Trophoblast cell (in vitro differentiated cells and primary cell): Measurements from ENCODE around the gene RSBN1L.
"Not testable (repeated sequence)": the region's sequence is repeated elsewhere in the genome, so short reads cannot be mapped to it uniquely, and the experiment has no call there.

Experiments used
- DNase-seq, 2 donors: peaks; one replicate each; pipeline ENCODE4 v3.0.0-alpha.2; 2016
- H2AFZ ChIP-seq: 2 replicates; pipeline ENCODE4 v1.6.1; 2013; ENCODE audit warnings: low read length, moderate library complexity, mild to moderate bottlenecking; ENCODE audit not compliant: insufficient read depth, poor library complexity
- H2AK5ac ChIP-seq: 2 replicates; pipeline ENCODE4 v1.6.1; 2013; ENCODE audit warnings: mild to moderate bottlenecking, low read length
- H2BK120ac ChIP-seq: 2 replicates; pipeline ENCODE4 v1.6.1; 2013; ENCODE audit warnings: low read length, mild to moderate bottlenecking, moderate library complexity; ENCODE audit not compliant: insufficient read depth, poor library complexity
- H2BK12ac ChIP-seq: 2 replicates; pipeline ENCODE4 v1.6.1; 2013; ENCODE audit warnings: mild to moderate bottlenecking, low read length, moderate library complexity
- H2BK5ac ChIP-seq: 2 replicates; pipeline ENCODE4 v1.6.1; 2013; ENCODE audit warnings: low read length, low read depth, moderate library complexity, mild to moderate bottlenecking; ENCODE audit not compliant: poor library complexity
- H3K14ac ChIP-seq: 2 replicates; pipeline ENCODE4 v1.6.1; 2013; ENCODE audit warnings: mild to moderate bottlenecking, low read length
- H3K18ac ChIP-seq: 2 replicates; pipeline ENCODE4 v1.6.1; 2013; ENCODE audit warnings: mild to moderate bottlenecking, low read length
- H3K23ac ChIP-seq: 2 replicates; pipeline ENCODE4 v1.6.1; 2013; ENCODE audit warnings: low read length
- H3K27ac ChIP-seq: 2 replicates; pipeline ENCODE4 v1.5.1; 2013; ENCODE audit warnings: low read depth, mild to moderate bottlenecking, inconsistent platforms, low read length, moderate library complexity
- H3K27me3 ChIP-seq: 2 replicates; pipeline ENCODE4 v1.6.1; 2013; ENCODE audit warnings: inconsistent platforms, mild to moderate bottlenecking, low read length, moderate library complexity; ENCODE audit not compliant: insufficient read depth
- H3K36me3 ChIP-seq, 2 experiments: 1 replicate in 1 of 2; 2 replicates in 1 of 2; pipeline ENCODE4 v1.6.1; 2013; ENCODE audit warnings: low read length in 2 of 2, mild to moderate bottlenecking in 2 of 2, moderate library complexity in 1 of 2; ENCODE audit not compliant: insufficient read depth in 2 of 2, control insufficient read depth in 1 of 2
- H3K4ac ChIP-seq: 2 replicates; pipeline ENCODE4 v1.6.1; 2013; ENCODE audit warnings: low read depth, mild to moderate bottlenecking, low read length, moderate library complexity
- H3K4me1 ChIP-seq, 2 experiments: 1 replicate in 1 of 2; 2 replicates in 1 of 2; pipeline ENCODE4 v1.6.1; 2013; ENCODE audit warnings: low read length in 2 of 2, mild to moderate bottlenecking in 2 of 2, moderate library complexity in 1 of 2; ENCODE audit not compliant: insufficient read depth in 2 of 2, control insufficient read depth in 1 of 2
- H3K4me2 ChIP-seq: 2 replicates; pipeline ENCODE4 v1.6.1; 2013; ENCODE audit warnings: inconsistent platforms, mild to moderate bottlenecking, low read length, moderate library complexity
- H3K4me3 ChIP-seq: 2 replicates; pipeline ENCODE4 v1.5.1; 2013; ENCODE audit warnings: mild to moderate bottlenecking, low read depth, low read length, inconsistent platforms
- H3K79me1 ChIP-seq: one replicate; pipeline ENCODE4 v1.6.1; 2013; ENCODE audit warnings: low read length
- H3K79me2 ChIP-seq: 2 replicates; pipeline ENCODE4 v1.6.1; 2013; ENCODE audit warnings: low read length, mild to moderate bottlenecking; ENCODE audit not compliant: control insufficient read depth, insufficient read depth, poor library complexity
- H3K9ac ChIP-seq: 2 replicates; pipeline ENCODE4 v1.6.1; 2013; ENCODE audit warnings: mild to moderate bottlenecking, low read length
- H3K9me3 ChIP-seq: 2 replicates; pipeline ENCODE4 v1.6.1; 2013; ENCODE audit warnings: low read depth, mild to moderate bottlenecking, control low read depth, inconsistent platforms, low read length; ENCODE audit not compliant: insufficient read depth
- H4K12ac ChIP-seq: 2 replicates; pipeline ENCODE4 v1.6.1; 2013; ENCODE audit warnings: low read depth, mild to moderate bottlenecking, low read length, moderate library complexity
- H4K8ac ChIP-seq: 2 replicates; pipeline ENCODE4 v1.6.1; 2013; ENCODE audit warnings: low read depth, mild to moderate bottlenecking, low read length, moderate library complexity
- H4K91ac ChIP-seq: one replicate; pipeline ENCODE4 v1.6.1; 2013; ENCODE audit warnings: low read depth, mild to moderate bottlenecking, low read length, moderate library complexity
- whole genome bisulfite sequencing: extraction: QIAGEN DNeasy Blood & Tissue Kit; methylation state at CpG from one replicate; pipeline ENCODE4 v1.1.7; 2013; ENCODE audit warnings: missing lambda C conversion rate; ENCODE audit not compliant: insufficient read length, insufficient coverage; ENCODE audit errors: extremely low coverage; 5-methylcytosine and 5-hydroxymethylcytosine counted together

The RSBN1L gene

DNA sequence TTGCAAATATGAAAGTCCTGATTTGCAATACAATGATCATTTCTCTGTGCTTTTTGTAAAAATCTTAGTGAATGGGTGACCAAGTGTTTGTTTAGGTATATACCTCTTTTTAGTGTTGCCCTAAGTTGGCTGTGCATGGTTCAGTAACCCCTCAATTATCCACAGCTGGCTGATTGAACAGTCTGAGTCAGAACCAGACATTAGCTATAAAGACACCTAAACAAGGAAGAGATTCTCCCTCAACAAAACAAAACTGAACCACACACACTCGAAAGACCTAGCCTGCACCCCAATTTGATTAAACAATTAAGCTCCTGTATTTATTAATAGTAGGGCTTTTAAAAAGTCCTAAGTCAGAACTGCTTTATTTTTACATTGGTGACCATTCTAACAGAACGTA, 2.8 kb downstream of the RSBN1L start:
- H3K36me3 ChIP-seq = peaks cover 1 to 6% of the 10 kb centered on the region in 2 experiments
- H3K4me3 ChIP-seq = no peak overlapping the region
- no peaks in the 10 kb centered on the region for H3K9me3 ChIP-seq
- no peak overlapping the region for H3K18ac ChIP-seq
- H3K4me2 ChIP-seq = no peak overlapping the region
- no peak overlapping the region for H2AK5ac ChIP-seq
- H3K79me1 ChIP-seq = peaks cover 8% of the 10 kb centered on the region
- H4K8ac ChIP-seq = no peak overlapping the region
- H3K4me1 ChIP-seq = no peaks in the 10 kb centered on the region
- no peak overlapping the region for H2AFZ ChIP-seq
- peak overlapping the region; percentile 66 for H3K4ac ChIP-seq
- WGBS = no CpG with 5 or more reads among the region's 2 CpGs
- H3K9ac ChIP-seq = no peak overlapping the region
- no peaks in the 10 kb centered on the region for H3K27me3 ChIP-seq
- H4K12ac ChIP-seq = no peak overlapping the region
- no peak overlapping the region for H3K23ac ChIP-seq
- H2BK5ac ChIP-seq = no peak overlapping the region
- no peak overlapping the region for H2BK120ac ChIP-seq
- no peak for DNase-seq
- H3K27ac ChIP-seq = no peak overlapping the region
- H4K91ac ChIP-seq = no peak overlapping the region
- no peak overlapping the region for H3K14ac ChIP-seq
- H3K79me2 ChIP-seq = peaks cover 14% of the 10 kb centered on the region
- no peak overlapping the region for H2BK12ac ChIP-seq

DNA sequence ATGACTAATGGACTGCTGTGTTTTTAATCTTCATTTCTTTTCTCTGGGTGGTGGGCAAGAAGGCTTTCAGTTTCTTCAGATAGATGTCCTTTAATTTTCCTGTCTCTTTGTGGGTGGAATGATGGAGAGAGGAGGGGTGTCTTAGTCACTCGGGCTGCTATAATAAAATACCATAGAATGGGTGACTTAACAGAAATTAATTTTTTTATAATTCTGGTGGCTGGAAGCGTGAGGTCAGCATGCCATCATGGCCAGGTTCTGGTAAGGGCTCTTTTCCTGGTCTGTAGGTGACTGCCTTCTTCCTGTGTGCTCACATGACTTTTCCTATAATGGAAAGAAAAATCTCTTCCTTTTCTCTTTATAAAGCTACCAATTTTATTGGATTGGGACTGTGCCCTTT, 6.3 kb downstream of the RSBN1L start:
- H3K4me2 ChIP-seq = no peak overlapping the region
- no peak overlapping the region for H3K18ac ChIP-seq
- H2BK12ac ChIP-seq = no peak overlapping the region
- H4K8ac ChIP-seq = no peak overlapping the region
- no peak overlapping the region for H3K4ac ChIP-seq
- H3K36me3 ChIP-seq = peaks cover 1 to 10% of the 10 kb centered on the region in 2 experiments
- no peak overlapping the region for H2AK5ac ChIP-seq
- no peaks in the 10 kb centered on the region for H3K9me3 ChIP-seq
- no peak overlapping the region for H4K91ac ChIP-seq
- H3K27ac ChIP-seq = no peak overlapping the region
- no peak overlapping the region for H4K12ac ChIP-seq
- no peaks in the 10 kb centered on the region for H3K79me1 ChIP-seq
- no peak overlapping the region for H2BK5ac ChIP-seq
- H3K4me1 ChIP-seq = no peaks in the 10 kb centered on the region
- H3K27me3 ChIP-seq = no peaks in the 10 kb centered on the region
- H2AFZ ChIP-seq = no peak overlapping the region
- no peak overlapping the region for H2BK120ac ChIP-seq
- no peak overlapping the region for H3K14ac ChIP-seq
- no peak overlapping the region for H3K4me3 ChIP-seq
- H3K9ac ChIP-seq = no peak overlapping the region
- WGBS = no CpG with 5 or more reads among the region's 2 CpGs
- no peak overlapping the region for H3K23ac ChIP-seq
- peaks cover 6% of the 10 kb centered on the region for H3K79me2 ChIP-seq
- DNase-seq = no peak

DNA sequence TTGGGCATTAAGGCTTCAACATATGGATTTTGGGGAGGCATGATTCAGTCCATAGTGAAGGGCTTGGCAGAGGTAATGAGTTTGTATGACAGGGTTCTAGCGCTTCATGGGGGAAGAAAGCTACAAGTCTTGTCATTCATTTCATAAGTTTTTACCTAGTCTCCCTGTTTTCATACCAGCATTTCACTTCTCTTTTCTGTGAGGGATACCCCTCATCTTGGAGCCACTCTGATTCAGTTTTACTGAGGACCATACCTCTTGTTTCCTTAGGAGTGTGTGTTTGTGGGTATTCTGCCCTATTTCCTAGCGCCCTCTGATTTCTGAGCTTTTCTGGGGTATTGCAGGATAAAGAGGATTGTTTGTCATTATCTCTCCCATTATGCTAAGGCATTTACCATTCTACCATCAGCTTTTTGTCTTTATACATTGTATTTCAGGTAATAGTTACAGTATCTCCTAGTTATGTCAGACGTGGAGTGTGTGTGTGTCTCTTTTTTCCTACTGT, 6.8 kb downstream of the RSBN1L start:
- Histone ChIP-seq H2BK12ac (no peak overlapping the region), H3K4ac (no peak overlapping the region), H3K4me1 (no peaks in the 10 kb centered on the region), H4K91ac (no peak overlapping the region), H3K27ac (no peak overlapping the region), H3K79me1 (no peaks in the 10 kb centered on the region), H3K36me3 (peaks cover 1 to 10% of the 10 kb centered on the region in 2 experiments), H2BK120ac (no peak overlapping the region), H2AFZ (no peak overlapping the region), H2BK5ac (no peak overlapping the region), H3K14ac (no peak overlapping the region), H3K27me3 (no peaks in the 10 kb centered on the region), H3K9ac (no peak overlapping the region), H3K18ac (no peak overlapping the region), H3K4me2 (no peak overlapping the region), H4K8ac (no peak overlapping the region), H4K12ac (no peak overlapping the region), H3K79me2 (peaks cover 6% of the 10 kb centered on the region), H3K4me3 (no peak overlapping the region), H3K9me3 (no peaks in the 10 kb centered on the region), H3K23ac (no peak overlapping the region), H2AK5ac (no peak overlapping the region)
- DNase-seq = no peak
- no CpG with 5 or more reads among the region's 3 CpGs for WGBS

DNA sequence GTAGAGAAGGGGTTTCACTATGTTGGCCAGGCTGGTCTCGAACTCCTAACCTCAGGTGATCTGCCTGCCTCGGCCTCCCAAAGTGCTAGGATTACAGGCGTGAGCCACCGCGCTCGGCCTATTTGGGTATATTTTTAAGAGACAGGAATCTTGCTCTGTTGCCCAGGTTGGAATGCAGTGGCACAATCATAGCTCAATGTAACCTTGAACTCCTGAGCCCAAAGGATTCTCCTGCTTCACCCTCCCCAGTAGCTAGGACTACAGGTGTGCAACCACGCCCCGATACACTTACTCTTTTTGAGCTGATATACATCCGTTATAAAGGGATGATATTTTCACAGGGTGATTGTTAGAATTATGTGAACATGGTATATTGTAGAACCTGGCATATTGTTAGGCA, 7.4 kb downstream of the RSBN1L start:
- not testable (repeated sequence) for H2AFZ ChIP-seq, H3K14ac ChIP-seq, H3K9ac ChIP-seq, H3K4me2 ChIP-seq, H2AK5ac ChIP-seq, H2BK5ac ChIP-seq, H3K18ac ChIP-seq, H3K4me1 ChIP-seq, H3K27me3 ChIP-seq, H2BK120ac ChIP-seq, H3K79me2 ChIP-seq, H3K79me1 ChIP-seq, H3K4me3 ChIP-seq, DNase-seq, H3K9me3 ChIP-seq, H3K23ac ChIP-seq, H4K12ac ChIP-seq, H4K8ac ChIP-seq, H3K4ac ChIP-seq, H3K27ac ChIP-seq, H2BK12ac ChIP-seq, H4K91ac ChIP-seq
- WGBS = no CpG with 5 or more reads among the region's 9 CpGs
- H3K36me3 ChIP-seq = peaks cover 1 to 10% of the 10 kb centered on the region in 2 experiments
